ENCODE data around the gene PEA15. TPM values are rescaled to one million over a fixed set of nuclear protein-coding genes. Genes with fewer than 3 reads are reported as not detected.

The PEA15 gene
- polyA plus RNA-seq, 3 donors, result 54.6 to 289 (median 276) TPM

- no peak overlapping the region for H3K27ac ChIP-seq (ENCODE audit: low read depth, low read length)
- WGBS, 3 donors, result 25 to 28% (median 28%) methylated on average over 7 of the region's 7 CpGs
These were observed 500 bp upstream of the PEA15 start for GRCh38 chr1:160204526-160205241.

- peak overlapping the region; percentile 93 for H3K27ac ChIP-seq (ENCODE audit: low read depth, low read length)
- 6 to 11% (median 7%) methylated on average over 9 of the region's 9 CpGs for WGBS, 3 donors
These were observed 829 bp downstream of the PEA15 start for GRCh38 chr1:160206036-160206389.

- 50 to 75% (median 57%) methylated on average over 9 of the region's 9 CpGs for WGBS, 3 donors
- no peak overlapping the region for H3K27ac ChIP-seq (ENCODE audit: low read depth, low read length)
These were observed 1.4 kb downstream of the PEA15 start for GRCh38 chr1:160206421-160207117.

- WGBS, 3 donors, result 87 to 95% (median 89%) methylated on average over 4 of the region's 4 CpGs
- no peak overlapping the region for H3K27ac ChIP-seq (ENCODE audit: low read depth, low read length)
These were observed 2.0 kb downstream of the PEA15 start for GRCh38 chr1:160207118-160207650.

- WGBS, 3 donors, result 50 to 77% (median 51%) methylated on average over 9 of the region's 9 CpGs
These were observed 2.8 kb downstream of the PEA15 start for GRCh38 chr1:160207771-160208556.

GRCh38 chr1:160208557-160209320, 3.6 kb downstream of the PEA15 start:
- 65 to 71% (median 70%) methylated on average over 6 of the region's 6 CpGs for WGBS, 3 donors

More at GRCh38 chr1:160207771-160208556, 2.8 kb downstream of the PEA15 start:
- no peak overlapping the region for H3K27ac ChIP-seq (ENCODE audit: low read depth, low read length)

GRCh38 chr1:160209321-160210046, 4.3 kb downstream of the PEA15 start:
- WGBS, 3 donors, result 45 to 62% (median 54%) methylated on average over 7 of the region's 7 CpGs
- no peak overlapping the region for H3K27ac ChIP-seq (ENCODE audit: low read depth, low read length)

More at GRCh38 chr1:160208557-160209320, 3.6 kb downstream of the PEA15 start:
- H3K27ac ChIP-seq (ENCODE audit: low read depth, low read length), result no peak overlapping the region

GRCh38 chr1:160210561-160210960, 5.4 kb downstream of the PEA15 start:
- WGBS, 3 donors, result 50 to 68% (median 64%) methylated on average over 5 of the region's 5 CpGs
- no peak overlapping the region for H3K27ac ChIP-seq (ENCODE audit: low read depth, low read length)

GRCh38 chr1:160211046-160211790, 6.0 kb downstream of the PEA15 start:
- WGBS, 3 donors, result 81 to 85% (median 84%) methylated on average over 10 of the region's 10 CpGs
- no peak overlapping the region for H3K27ac ChIP-seq (ENCODE audit: low read depth, low read length)

GRCh38 chr1:160214481-160215140, 9.4 kb downstream of the PEA15 start:
- WGBS, 3 donors, result 65 to 78% (median 71%) methylated on average over 3 of the region's 3 CpGs

GRCh38 chr1:160216301-160216700, 11.1 kb downstream of the PEA15 start:
- no peak overlapping the region for H3K27ac ChIP-seq (ENCODE audit: low read depth, low read length)

More at GRCh38 chr1:160214481-160215140, 9.4 kb downstream of the PEA15 start:
- H3K27ac ChIP-seq (ENCODE audit: low read depth, low read length), result no peak overlapping the region

GRCh38 chr1:160217481-160218051, 12.4 kb downstream of the PEA15 start:
- H3K27ac ChIP-seq (ENCODE audit: low read depth, low read length), result no peak overlapping the region
- 59 to 69% (median 65%) methylated on average over 10 of the region's 10 CpGs for WGBS, 3 donors

GRCh38 chr1:160219062-160219929, 14.1 kb downstream of the PEA15 start:
- 48 to 61% (median 55%) methylated on average over 4 of the region's 4 CpGs for WGBS, 3 donors
- no peak overlapping the region for H3K27ac ChIP-seq (ENCODE audit: low read depth, low read length)

- 77 to 92% (median 87%) methylated on average over 2 of the region's 2 CpGs for WGBS, 3 donors
- H3K27ac ChIP-seq (ENCODE audit: low read depth, low read length), result no peak overlapping the region
These were observed 15.1 kb downstream of the PEA15 start for GRCh38 chr1:160220301-160220700.

- no peak overlapping the region for H3K27ac ChIP-seq (ENCODE audit: low read depth, low read length)
These were observed 15.9 kb downstream of the PEA15 start for GRCh38 chr1:160221089-160221488.

All from adipose tissue (tissue), 3 donors.